HEK293T (cell line): ENCODE results near the gene SLC36A2.

Experiments used
- CTCF ChIA-PET: fragments of 350-600 bp; formaldehyde crosslinking; extraction: SDS; loops from one replicate; lab custom pipeline; 2021; ENCODE audit warnings: antibody characterized with exemption, inconsistent platforms; lab: Yijun Ruan, JAX
- POLR2A ChIA-PET: fragments of 350-600 bp; formaldehyde crosslinking; extraction: SDS; loops from one replicate; lab custom pipeline; 2020; ENCODE audit warnings: antibody characterized with exemption, inconsistent platforms; lab: Yijun Ruan, JAX
- DNase-seq: peaks from one replicate; pipeline ENCODE4 v3.0.0; 2012; ENCODE audit warnings: mixed read lengths; ENCODE audit errors: extremely low spot score
- ARNT ChIP-seq: fragments of 450-650 bp; IDR thresholded peaks from 2 replicates; pipeline ENCODE4 v1.6.1; 2017; ENCODE audit warnings: mild to moderate bottlenecking
- BHLHE40 ChIP-seq: fragments of 450-650 bp; IDR thresholded peaks from 2 replicates; pipeline ENCODE4 v1.6.1; 2016; ENCODE audit warnings: mild to moderate bottlenecking, moderate library complexity, borderline replicate concordance
- CTBP1 ChIP-seq: fragments of 450-650 bp; IDR thresholded peaks from 2 replicates; pipeline ENCODE4 v1.6.1; 2016; ENCODE audit warnings: borderline replicate concordance
- ELF4 ChIP-seq: fragments of 450-650 bp; IDR thresholded peaks from 2 replicates; pipeline ENCODE4 v1.6.1; 2017; ENCODE audit warnings: antibody characterized with exemption
- FOXA1 ChIP-seq: fragments of 450-650 bp; IDR thresholded peaks from 2 replicates; pipeline ENCODE4 v1.6.1; 2016; ENCODE audit warnings: mild to moderate bottlenecking
- FOXK2 ChIP-seq: fragments of 450-650 bp; IDR thresholded peaks from 2 replicates; pipeline ENCODE4 v1.6.1; 2016; ENCODE audit warnings: mild to moderate bottlenecking
- FOXM1 ChIP-seq: fragments of 450-650 bp; IDR thresholded peaks from 2 replicates; pipeline ENCODE4 v1.6.1; 2017; ENCODE audit warnings: mild to moderate bottlenecking, borderline replicate concordance
- HDGF ChIP-seq: fragments of 450-650 bp; IDR thresholded peaks from 2 replicates; pipeline ENCODE4 v1.6.1; 2017; ENCODE audit warnings: antibody characterized with exemption, borderline replicate concordance
- L3MBTL2 ChIP-seq: fragments of 450-650 bp; conservative IDR thresholded peaks from 2 replicates; pipeline ENCODE4 v1.6.1; 2016; ENCODE audit warnings: mild to moderate bottlenecking
- LEF1 ChIP-seq: fragments of 450-650 bp; IDR thresholded peaks from 2 replicates; pipeline ENCODE4 v1.6.1; 2017; ENCODE audit warnings: mild to moderate bottlenecking, borderline replicate concordance
- NFRKB ChIP-seq: fragments of 450-650 bp; IDR thresholded peaks from 2 replicates; pipeline ENCODE4 v1.6.1; 2016; ENCODE audit warnings: mild to moderate bottlenecking, moderate library complexity
- SP1 ChIP-seq: fragments of 450-650 bp; IDR thresholded peaks from 2 replicates; pipeline ENCODE4 v1.6.1; 2017
- SUZ12 ChIP-seq: fragments of 450-650 bp; IDR thresholded peaks from 2 replicates; pipeline ENCODE4 v1.6.1; 2016; ENCODE audit warnings: mild to moderate bottlenecking
- TARDBP ChIP-seq: fragments of 450-650 bp; IDR thresholded peaks from 2 replicates; pipeline ENCODE4 v1.6.1; 2016
- ZNF384 ChIP-seq: fragments of 450-650 bp; IDR thresholded peaks from 2 replicates; pipeline ENCODE4 v1.6.1; 2016
- TF ChIP-seq, protein P1 (sequence below): fragments of 450-650 bp; IDR thresholded peaks from 2 replicates; pipeline ENCODE4 v1.6.1; 2016

Gene SLC36A2

DNA sequence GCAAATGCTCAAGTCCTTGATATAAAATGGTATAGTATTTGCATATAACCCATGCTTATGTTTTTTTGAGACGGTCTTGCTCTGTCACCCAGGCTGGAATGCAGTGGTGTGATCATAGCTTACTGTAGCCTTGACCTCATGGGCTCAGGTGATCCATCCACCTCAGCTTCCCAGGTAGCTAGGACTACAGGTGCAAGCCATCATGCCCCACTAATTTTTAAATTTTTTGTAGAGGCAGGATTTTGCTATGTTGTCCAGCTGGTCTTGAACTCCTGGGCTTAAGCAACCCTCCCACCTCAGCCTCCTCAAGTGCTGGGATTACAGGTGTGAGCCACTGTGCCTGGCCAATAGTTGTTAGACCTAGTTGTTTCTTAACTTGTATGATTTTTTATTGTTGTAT, 61.1 kb downstream of the SLC36A2 start:
- CTCF ChIA-PET, result no interaction called here

DNA sequence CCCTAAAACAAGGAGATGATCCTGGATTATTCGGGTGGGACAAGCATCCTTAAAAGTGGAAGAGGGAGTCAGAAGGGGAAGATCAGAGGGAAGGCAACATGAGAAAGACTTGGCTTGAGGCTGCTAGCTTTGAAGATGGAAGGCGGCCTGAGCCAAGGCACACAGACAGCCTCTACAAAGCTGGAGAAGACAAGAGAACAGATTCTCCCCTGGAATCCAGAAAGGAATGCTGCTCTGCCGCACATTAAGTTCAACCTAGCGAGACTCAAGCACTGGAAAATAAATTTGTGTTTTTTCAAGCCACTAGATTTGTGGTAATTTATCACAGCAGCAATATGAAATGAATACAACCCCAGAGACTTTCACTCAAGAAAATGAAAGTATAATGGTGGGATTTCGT, 61.7 kb downstream of the SLC36A2 start:
- ChIA-PET POLR2A (no interaction called here), CTCF (no interaction called here)
- TF ChIP-seq L3MBTL2, result no peak
- TF ChIP-seq SP1, result no peak
- no peak for TF ChIP-seq LEF1
- no peak for TF ChIP-seq FOXK2
- TF ChIP-seq ELF4, result no peak
- TF ChIP-seq FOXA1, result no peak
- TF ChIP-seq ZNF384, result no peak
- TF ChIP-seq SUZ12, result no peak
- TF ChIP-seq ARNT, result no peak
- TF ChIP-seq HDGF, result no peak
- no peak for TF ChIP-seq NFRKB
- TF ChIP-seq, protein P1, sequence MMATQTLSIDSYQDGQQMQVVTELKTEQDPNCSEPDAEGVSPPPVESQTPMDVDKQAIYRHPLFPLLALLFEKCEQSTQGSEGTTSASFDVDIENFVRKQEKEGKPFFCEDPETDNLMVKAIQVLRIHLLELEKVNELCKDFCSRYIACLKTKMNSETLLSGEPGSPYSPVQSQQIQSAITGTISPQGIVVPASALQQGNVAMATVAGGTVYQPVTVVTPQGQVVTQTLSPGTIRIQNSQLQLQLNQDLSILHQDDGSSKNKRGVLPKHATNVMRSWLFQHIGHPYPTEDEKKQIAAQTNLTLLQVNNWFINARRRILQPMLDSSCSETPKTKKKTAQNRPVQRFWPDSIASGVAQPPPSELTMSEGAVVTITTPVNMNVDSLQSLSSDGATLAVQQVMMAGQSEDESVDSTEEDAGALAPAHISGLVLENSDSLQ, result no peak
- no peak for TF ChIP-seq TARDBP
- no peak for TF ChIP-seq FOXM1
- no peak for TF ChIP-seq BHLHE40
- no peak for TF ChIP-seq CTBP1
- DNase-seq, result no peak

More for the DNA sequence above, 61.1 kb downstream of the SLC36A2 start:
- TF ChIP-seq FOXM1 (no peak), CTBP1 (no peak), TARDBP (no peak), FOXK2 (no peak), ZNF384 (no peak), HDGF (no peak), FOXA1 (no peak), LEF1 (no peak), BHLHE40 (no peak), NFRKB (no peak), SP1 (no peak), SUZ12 (no peak), L3MBTL2 (no peak), ELF4 (no peak), ARNT (no peak)
- TF ChIP-seq, protein P1, result no peak
- no peak for DNase-seq
- POLR2A ChIA-PET, result no interaction called here

DNA sequence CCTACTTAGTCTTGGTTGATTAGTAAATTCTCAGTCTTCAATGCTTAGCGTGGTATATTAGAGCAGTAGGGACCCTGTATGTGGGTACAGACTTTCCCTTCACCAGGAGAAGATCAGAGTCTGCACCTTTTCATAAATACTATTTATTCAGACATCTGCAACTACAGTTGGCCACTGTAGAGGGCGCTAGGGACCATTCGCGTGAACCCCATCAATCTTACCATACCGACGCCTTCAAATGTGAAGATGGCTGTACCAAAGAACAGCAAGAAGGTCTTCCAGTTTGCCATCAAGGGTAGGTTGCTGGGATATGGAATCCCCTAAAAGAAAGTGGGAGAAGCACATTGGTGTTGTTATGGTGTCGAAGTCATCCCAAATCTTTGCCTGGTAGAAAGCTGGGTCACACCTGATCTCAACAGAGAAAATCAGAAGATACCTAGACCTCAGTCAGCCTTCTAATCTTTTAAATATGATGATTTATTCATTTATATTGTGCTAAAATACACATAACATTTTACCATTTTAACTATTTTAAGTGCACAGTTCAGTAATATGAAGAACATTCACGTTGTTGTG, 62.9 kb downstream of the SLC36A2 start:
- ChIA-PET POLR2A (no interaction called here), CTCF (interaction anchor here (0.7 to 1.1 kb wide), 2 partner anchors 9 to 11 kb away, joined by 4 read pairs; no protein-coding TSS in a partner anchor)
- TF ChIP-seq, protein P1, result peak; percentile 82
- TF ChIP-seq ARNT, result no peak
- DNase-seq, result peak; percentile 16

DNA sequence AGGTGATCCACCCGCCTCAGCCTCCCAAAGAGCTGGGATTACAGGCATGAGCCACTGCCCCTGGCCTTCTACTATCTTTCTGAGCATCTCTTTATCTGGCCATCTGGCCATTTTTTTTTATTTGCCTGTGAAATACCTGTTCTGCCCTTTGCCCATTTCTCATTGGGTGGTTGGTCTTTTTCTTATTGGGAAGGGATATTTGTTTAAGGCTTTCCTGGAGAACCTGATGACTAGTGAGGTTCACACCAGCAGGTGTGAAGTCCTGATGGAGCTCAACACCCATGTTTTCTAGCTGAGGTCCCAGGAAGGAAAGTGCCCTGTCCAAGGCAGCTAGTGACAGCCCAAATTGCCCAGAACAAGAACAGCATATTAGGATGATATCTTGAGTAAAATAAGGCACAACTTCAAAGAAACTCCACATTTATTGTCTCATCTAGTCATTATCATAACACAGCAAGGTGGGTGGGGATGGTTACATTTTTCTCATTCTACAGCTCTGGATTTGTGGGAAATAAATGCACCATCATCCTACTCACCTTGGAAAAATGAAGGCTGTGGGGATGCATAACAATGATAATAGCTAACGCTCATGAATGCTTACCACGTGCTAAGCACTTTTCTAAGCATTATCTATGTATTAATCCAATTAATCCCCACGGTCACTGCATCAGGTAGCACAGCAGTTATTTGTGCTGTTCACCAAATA, 64.1 kb downstream of the SLC36A2 start:
- ChIA-PET CTCF (interaction anchor here (0.6 to 1.6 kb wide), 2 partner anchors 44 to 98 kb away, joined by 3 to 4 read pairs; no protein-coding TSS in a partner anchor), POLR2A (no interaction called here)
- no peak for TF ChIP-seq HDGF
- no peak for TF ChIP-seq BHLHE40
- no peak for TF ChIP-seq SUZ12
- TF ChIP-seq FOXA1, result no peak
- no peak for TF ChIP-seq TARDBP
- no peak for TF ChIP-seq NFRKB
- no peak for TF ChIP-seq CTBP1
- DNase-seq, result no peak

DNA sequence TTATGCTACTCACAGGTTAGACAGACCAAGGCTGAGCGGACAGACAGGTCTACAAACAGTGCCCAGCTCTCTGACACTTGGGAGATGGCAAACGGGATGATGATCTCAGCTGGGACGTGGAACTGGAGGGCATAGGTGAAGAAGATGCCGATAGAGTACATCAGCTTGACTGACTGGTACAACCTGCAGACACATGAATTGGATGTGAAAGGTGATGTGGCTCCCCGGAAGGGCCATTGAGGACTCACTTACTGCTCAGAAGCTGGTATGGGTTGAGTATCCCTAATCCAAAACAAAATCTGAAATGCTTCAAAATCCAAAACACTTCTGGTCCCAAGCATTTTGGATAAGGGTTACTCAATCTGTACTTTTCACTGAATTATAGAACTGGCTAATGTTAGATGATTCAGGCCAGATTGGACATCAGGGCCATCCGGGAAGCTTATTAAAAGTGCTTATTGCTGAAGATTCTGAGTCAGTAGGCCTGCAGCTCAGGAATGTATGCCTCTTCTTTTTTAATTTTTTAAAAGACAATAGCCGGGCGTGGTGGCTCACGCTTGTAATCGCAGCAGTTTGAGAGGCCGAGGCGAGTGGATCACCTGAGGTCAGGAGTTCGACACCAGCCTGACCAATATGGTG, 66.2 kb downstream of the SLC36A2 start:
- ChIA-PET POLR2A (no interaction called here), CTCF (no interaction called here)
- TF ChIP-seq NFRKB (no peak), L3MBTL2 (no peak), CTBP1 (no peak), TARDBP (no peak), SP1 (no peak), SUZ12 (no peak), ELF4 (no peak), FOXK2 (no peak), ARNT (no peak), ZNF384 (no peak), HDGF (no peak), FOXM1 (no peak), LEF1 (no peak), FOXA1 (no peak), BHLHE40 (no peak)
- TF ChIP-seq, protein P1, result no peak
- no peak for DNase-seq
